ENCODE data around the gene NUP93. TPM values are rescaled to one million over a fixed set of nuclear protein-coding genes. Genes with fewer than 3 reads are reported as not detected.

NUP93 gene
- total and polyA plus RNA-seq, 2 of the 8 experiments (the other 6 are each of a cell fraction or from before 2014, with no cell fraction given), result 147 to 201 TPM

DNA sequence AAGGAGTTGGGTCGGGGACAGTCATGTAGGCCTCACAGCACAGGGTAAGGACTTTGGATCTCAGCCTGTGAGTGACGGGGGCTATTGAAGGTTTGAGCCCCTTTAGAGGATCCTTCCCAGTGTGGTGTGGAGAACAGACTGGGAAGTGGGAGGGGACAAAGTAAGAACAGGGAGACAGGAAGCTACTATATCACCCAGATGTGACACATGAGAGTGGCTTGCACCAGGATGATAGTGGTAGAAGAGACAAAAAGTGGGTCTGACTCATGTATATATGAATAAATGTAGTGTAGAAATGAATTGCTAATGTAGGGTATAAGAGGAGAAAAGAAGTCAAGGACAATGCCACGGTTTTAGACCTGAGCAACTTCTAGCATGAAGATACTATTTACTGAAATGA is 4.5 kb downstream of the NUP93 start:
- Histone ChIP-seq H2BK15ac (ENCODE audit: low read length) (no peak overlapping the region), H3K79me1 (ENCODE audit: low read depth, low read length) (peaks cover 22% of the 10 kb centered on the region), H4K5ac (ENCODE audit: insufficient read length, low read depth, low read length) (no peak overlapping the region), H3K9me3 (ENCODE audit: insufficient read depth in 2 of 2, low read depth in 1 of 2, low read length in 1 of 2) (no peaks in the 10 kb centered on the region; a peak in 2 of 4 replicates), H3K4me3 (ENCODE audit: extremely low read depth in 1 of 4, insufficient read depth in 2 of 4, low read depth in 3 of 4, low read length in 4 of 4) (no peak overlapping the region), H2AK5ac (ENCODE audit: low read depth, low read length) (no peak overlapping the region), H3K79me2 (ENCODE audit: control insufficient read depth in 1 of 2, insufficient read depth in 2 of 2, low read length in 2 of 2) (peaks cover 28 to 85% of the 10 kb centered on the region in 2 experiments), H3K23ac (ENCODE audit: insufficient read length) (no peak overlapping the region), H3K9ac (replicated peaks in 1 of 4; ENCODE audit: extremely low read depth in 1 of 4, low read depth in 3 of 4, low read length in 3 of 4) (no peak overlapping the region), H3K4me2 (ENCODE audit: insufficient read depth in 1 of 2, low read depth in 2 of 2, low read length in 2 of 2) (no peak overlapping the region), H4K20me1 (replicated peaks in 1 of 2; ENCODE audit: control insufficient read depth in 1 of 2, insufficient read depth in 2 of 2, low read length in 2 of 2) (peaks cover 4 to 19% of the 10 kb centered on the region in 2 experiments), H3K18ac (ENCODE audit: extremely low read depth, low read length) (no peak overlapping the region), H4K91ac (replicated peaks; ENCODE audit: insufficient read length, low read length) (no peak overlapping the region), H2BK12ac (ENCODE audit: low read depth, low read length) (no peak overlapping the region), H2BK120ac (replicated peaks; ENCODE audit: low read depth, low read length) (no peak overlapping the region), H3K23me2 (ENCODE audit: low read depth, low read length) (peaks cover 10% of the 10 kb centered on the region), H3K27ac (ENCODE audit: low read depth, low read length) (no peak overlapping the region), H3K14ac (ENCODE audit: insufficient read length) (no peak overlapping the region), H2AFZ (ENCODE audit: low read length) (no peak overlapping the region), H3K4ac (replicated peaks; ENCODE audit: insufficient read length, low read depth, low read length) (no peak overlapping the region), H2BK20ac (ENCODE audit: low read length) (no peak overlapping the region), H2BK5ac (ENCODE audit: low read depth, low read length) (no peak overlapping the region), H3K56ac (replicated peaks; ENCODE audit: insufficient read length, low read depth, low read length) (no peak overlapping the region), H3K27me3 (replicated peaks in 1 of 4; ENCODE audit: control insufficient read depth in 3 of 4, extremely low read depth in 1 of 4, insufficient read depth in 3 of 4, low read length in 3 of 4) (no peaks in the 10 kb centered on the region), H3K4me1 (replicated peaks in 1 of 4; ENCODE audit: control insufficient read depth in 3 of 4, insufficient read depth in 4 of 4, low read length in 3 of 4) (peaks cover 0 to 3% (median under 1%) of the 10 kb centered on the region in 4 experiments; a peak in 1 of 7 replicates), H3K36me3 (ENCODE audit: control insufficient read depth in 2 of 4, insufficient read depth in 4 of 4, low read length in 3 of 4) (no peaks in the 10 kb centered on the region; a peak in 1 of 8 replicates), H4K8ac (ENCODE audit: extremely low read depth, insufficient read depth, low read length) (no peak overlapping the region)
- no peak for FAIRE-seq
- TF ChIP-seq EP300 (IDR thresholded peaks at IDR 0.05; ENCODE audit: borderline replicate concordance in 1 of 2, low read depth in 2 of 2, low read length in 2 of 2) (no peak), CEBPB (IDR thresholded peaks at IDR 0.05; ENCODE audit: low read depth, low read length) (no peak), CBX5 (IDR thresholded peaks at IDR 0.05; ENCODE audit: low read depth, low read length) (no peak)
- DNase-seq (ENCODE audit: low read depth in 1 of 2, low spot score in 2 of 2), result no peak
- WGBS, 2 experiments (ENCODE audit: extremely low coverage in 1 of 2, insufficient coverage in 1 of 2, insufficient read length in 1 of 2, insufficient replicate concordance in 2 of 2, low coverage in 1 of 2, low lambda C conversion rate in 2 of 2, missing lambda C conversion rate in 1 of 2), result 85% methylated on average over 3 of the region's 3 CpGs; no CpG with 5 or more reads in 1 of the 2 experiments
- ChIA-PET CTCF (ENCODE audit: partially characterized antibody) (interaction anchor here (1.1 kb wide), 2 partner anchors 8 to 32 kb away, joined by 3 to 4 read pairs; no protein-coding TSS in a partner anchor), POLR2A (ENCODE audit: partially characterized antibody) (no interaction called here)

Measured in H1 (cell line).